ENCODE measurements around the gene GRIN3B.

The GRIN3B gene

GRCh38 chr19:984165-984967 is 15.9 kb upstream of the GRIN3B start, which contains the start of gene WDR18:
WDR18 (plus strand) TSS chr19:984345; CDS start chr19:984354, 9 bp downstream.
- CTCF ChIA-PET, result interaction anchor here (0.6 to 5.9 kb wide), 18 partner anchors 11 to 260 kb away, joined by 3 to 116 read pairs (median 4); partner anchors contain the start of gene KISS1R
- no peak for TF ChIP-seq HOXD13 (CRISPR knock-in tag; IDR thresholded peaks at IDR 0.05; ENCODE audit: borderline replicate concordance)
- TF ChIP-seq ZNF146 (tag by site-specific recombination; IDR thresholded peaks at IDR 0.05), result 0 out of 2 replicates have a peak, but pooled peaks have one; percentile 46
- TF ChIP-seq PRDM6 (tag by site-specific recombination; IDR thresholded peaks at IDR 0.05), result no peak
- peak; percentile 86 for TF ChIP-seq SP3 (tag by site-specific recombination; IDR thresholded peaks at IDR 0.05)
- TF ChIP-seq ZNF530 (tag by site-specific recombination; IDR thresholded peaks at IDR 0.05; ENCODE audit: low read depth), result no peak
- TF ChIP-seq ZNF792 (tag by site-specific recombination; IDR thresholded peaks at IDR 0.05), result peak; percentile 61; the same call in 1 of the 2 replicates
- no peak for TF ChIP-seq ZNF670 (tag by site-specific recombination; IDR thresholded peaks at IDR 0.05; ENCODE audit: low read depth)
- no peak for TF ChIP-seq ZNF140 (tag by site-specific recombination; IDR thresholded peaks at IDR 0.05)
- TF ChIP-seq ZNF585B (tag by site-specific recombination; IDR thresholded peaks at IDR 0.05), result no peak
- TF ChIP-seq KLF1 (tag by site-specific recombination; IDR thresholded peaks at IDR 0.05), result peak; percentile 61; the same call in 1 of the 2 replicates
- TF ChIP-seq SP2 (tag by site-specific recombination; IDR thresholded peaks at IDR 0.05), result peak; percentile 74
- TF ChIP-seq ZNF292 (tag by site-specific recombination; IDR thresholded peaks at IDR 0.05; ENCODE audit: borderline replicate concordance, low read depth), result no peak
- no peak for TF ChIP-seq SALL2 (tag by site-specific recombination; IDR thresholded peaks at IDR 0.05; ENCODE audit: borderline replicate concordance)
- no peak for TF ChIP-seq MZF1 (tag by site-specific recombination; IDR thresholded peaks at IDR 0.05; ENCODE audit: borderline replicate concordance)
- TF ChIP-seq ZBTB8A (tag by site-specific recombination; IDR thresholded peaks at IDR 0.05), result peak; percentile 71
- peak; percentile 89 for TF ChIP-seq SP7 (tag by site-specific recombination; IDR thresholded peaks at IDR 0.05)
- TF ChIP-seq ZFP41 (tag by site-specific recombination; IDR thresholded peaks at IDR 0.05; ENCODE audit: borderline replicate concordance), result no peak
- TF ChIP-seq ZNF394 (tag by site-specific recombination; IDR thresholded peaks at IDR 0.05; ENCODE audit: borderline replicate concordance), result no peak; the same call in 1 of the 2 replicates
- no peak for TF ChIP-seq GFI1B (tag by site-specific recombination; IDR thresholded peaks at IDR 0.05)
- no peak for TF ChIP-seq PRDM2 (tag by site-specific recombination; IDR thresholded peaks at IDR 0.05; ENCODE audit: borderline replicate concordance)
- TF ChIP-seq ZBTB10 (tag by site-specific recombination; IDR thresholded peaks at IDR 0.05), result peak; percentile 90
- 0 out of 2 replicates have a peak, but pooled peaks have one; percentile 53 for TF ChIP-seq ZNF239 (tag by site-specific recombination; IDR thresholded peaks at IDR 0.05)
- TF ChIP-seq ATF2 (tag by site-specific recombination; IDR thresholded peaks at IDR 0.05; ENCODE audit: low read depth), result peak; percentile 63; the same call in 1 of the 2 replicates
- TF ChIP-seq ZNF221 (tag by site-specific recombination; IDR thresholded peaks at IDR 0.05; ENCODE audit: borderline replicate concordance), result no peak

More at GRCh38 chr19:984165-984967, 15.9 kb upstream of the GRIN3B start, which contains the start of gene WDR18:
- H3K27ac ChIP-seq (ENCODE audit: extremely low read depth, low read depth, low read length), result peak within 1 kb of the TSS; percentile 90
- peak within 1 kb of the TSS; percentile 99 for H3K4me3 ChIP-seq (ENCODE audit: low read depth, low read length)
- POLR2A ChIA-PET, result interaction anchor here (0.8 to 2.5 kb wide), 6 partner anchors 12 to 321 kb away, joined by 3 to 15 read pairs (median 4); partner anchors contain the start of genes ABCA7, CIRBP and RNF126
- peaks cover 2% of the 10 kb centered on the region; the same call in 1 of the 2 replicates for H3K4me1 ChIP-seq (ENCODE audit: control insufficient read depth, insufficient read depth, low read length)
- no peaks in the 10 kb centered on the region for H3K9me3 ChIP-seq (ENCODE audit: control insufficient read depth, insufficient read depth, low read depth, low read length)
- H3K36me3 ChIP-seq (ENCODE audit: control insufficient read depth in 2 of 2, insufficient read depth in 1 of 2, low read length in 2 of 2), result peaks cover 9 to 35% of the 10 kb centered on the region in 2 experiments; a peak in 2 of 3 replicates
